Keratinocyte (primary cell): ENCODE data around the gene PRSS50. TPM values are rescaled to one million over a fixed set of nuclear protein-coding genes. Genes with fewer than 3 reads are reported as not detected.

ENCODE experiments used
- DNase-seq: peaks from one replicate; pipeline ENCODE4 v3.0.0-alpha.2; 2011; ENCODE audit warnings: low read depth, missing footprints, low spot score
- FAIRE-seq: peaks from 2 replicates; lab custom pipeline; 2011; peaks lifted over from hg19 to GRCh38; lab: Jason Lieb, UNC
- H2AFZ ChIP-seq: 2 replicates; pipeline ENCODE4 v1.6.0; 2012; ENCODE audit warnings: low read length, control low read depth, inconsistent platforms; ENCODE audit not compliant: control insufficient read depth
- H3K27ac ChIP-seq: 2 replicates; pipeline ENCODE4 v1.5.1; 2011; ENCODE audit warnings: low read length; ENCODE audit not compliant: control insufficient read depth, insufficient read depth
- H3K27me3 ChIP-seq: 3 replicates; pipeline ENCODE4 v1.6.0; 2011; ENCODE audit warnings: low read length; ENCODE audit not compliant: control insufficient read depth, insufficient read depth; ENCODE audit errors: extremely low read depth
- H3K36me3 ChIP-seq, 2 experiments: 2 replicates in 1 of 2; 3 replicates in 1 of 2; pipeline ENCODE4 v1.5.1; 2011; ENCODE audit warnings: low read length in 2 of 2, mild to moderate bottlenecking in 1 of 2; ENCODE audit not compliant: control insufficient read depth in 2 of 2, insufficient read depth in 2 of 2; ENCODE audit errors: extremely low read depth in 1 of 2
- H3K4me1 ChIP-seq: 3 replicates; pipeline ENCODE4 v1.5.1; 2011; ENCODE audit warnings: low read length; ENCODE audit not compliant: control insufficient read depth, insufficient read depth; ENCODE audit errors: extremely low read depth
- H3K4me2 ChIP-seq: 3 replicates; pipeline ENCODE4 v1.6.0; 2011; ENCODE audit warnings: low read depth, low read length; ENCODE audit not compliant: control insufficient read depth, insufficient read depth; ENCODE audit errors: extremely low read depth
- H3K4me3 ChIP-seq, 3 experiments: fragments of 200-600 bp in 1 of 3; sonication (generic) in 1 of 3; 2 replicates in 2 of 3; 3 replicates in 1 of 3; pipeline ENCODE4 v1.5.1; 2011 to 2016; ENCODE audit warnings: low read length in 3 of 3, mild to moderate bottlenecking in 3 of 3, control low read depth in 2 of 3, inconsistent platforms in 1 of 3, low read depth in 1 of 3, mixed read lengths in 1 of 3, mixed run types in 1 of 3, moderate library complexity in 1 of 3; ENCODE audit not compliant: control insufficient read depth in 2 of 3, insufficient read depth in 2 of 3; ENCODE audit errors: extremely low read depth in 1 of 3
- H3K79me2 ChIP-seq: 2 replicates; pipeline ENCODE4 v1.6.0; 2012; ENCODE audit warnings: low read length; ENCODE audit not compliant: control insufficient read depth, insufficient read depth
- H3K9ac ChIP-seq: 3 replicates; pipeline ENCODE4 v1.6.0; 2011; ENCODE audit warnings: low read length; ENCODE audit not compliant: control insufficient read depth, insufficient read depth; ENCODE audit errors: extremely low read depth
- H3K9me1 ChIP-seq: 3 replicates; pipeline ENCODE4 v1.6.0; 2011; ENCODE audit warnings: low read length; ENCODE audit not compliant: control insufficient read depth, insufficient read depth; ENCODE audit errors: extremely low read depth
- H3K9me3 ChIP-seq: 2 replicates; pipeline ENCODE4 v1.5.1; 2012; ENCODE audit warnings: low read depth, low read length; ENCODE audit not compliant: control insufficient read depth
- H4K20me1 ChIP-seq: 3 replicates; pipeline ENCODE4 v1.6.0; 2011; ENCODE audit warnings: low read length; ENCODE audit not compliant: control insufficient read depth, insufficient read depth; ENCODE audit errors: extremely low read depth
- CTCF ChIP-seq, 3 experiments: IDR thresholded peaks in 1 of 3; conservative IDR thresholded peaks in 1 of 3; optimal IDR thresholded peaks in 1 of 3; 2 replicates in 2 of 3; 3 replicates in 1 of 3; pipeline versions ENCODE3 to v1.5.1; 2011; ENCODE audit warnings: low read length in 3 of 3, mild to moderate bottlenecking in 3 of 3, moderate library complexity in 2 of 3, control low read depth in 1 of 3, inconsistent platforms in 1 of 3; ENCODE audit not compliant: insufficient read depth in 2 of 3; ENCODE audit errors: extremely low read depth in 1 of 3
- EZH2 ChIP-seq: IDR thresholded peaks from one replicate; pipeline ENCODE4 v1.6.1; 2012; ENCODE audit warnings: inconsistent platforms, mild to moderate bottlenecking, low read length, moderate library complexity
- dilution Hi-C: fragments of 300-500 bp; cut with MboI; formaldehyde crosslinking; loops from one replicate; pipeline ENCODE4 v1.7.0; 2020; ENCODE audit warnings: low sequenced_read_pairs; ENCODE audit not compliant: extremely low pct_ligation_motif_present
- polyA plus RNA-seq, 5 experiments: library from polyadenylated mRNA; depleted of rRNA in 3 of 5; stranded (reverse) in 3 of 5; stranded (forward) in 1 of 5; unstranded in 1 of 5; fragments of >200 nt; gene quantifications; 1 replicate in 1 of 5; 2 replicates in 3 of 5; 3 replicates in 1 of 5; pipeline versions ENCODE4 v1.2.1 to v1.2.3, GENCODE V29; 2011 to 2012; ENCODE audit warnings: missing spikeins in 2 of 5, low read depth in 1 of 5, low replicate concordance in 1 of 5

PRSS50 gene
- polyA plus RNA-seq, 1 donor (not counting 4 experiments of a cell fraction or from before 2014, with no cell fraction given) = not detected

GRCh38 chr3:46730819-46731218, 13.2 kb upstream of the PRSS50 start:
- FAIRE-seq (no peak), DNase-seq (no peak)
- no peak overlapping the region for H3K4me3 ChIP-seq
- H4K20me1 ChIP-seq = no peaks in the 10 kb centered on the region
- no peak overlapping the region for H3K27ac ChIP-seq
- no peaks in the 10 kb centered on the region for H3K36me3 ChIP-seq
- TF ChIP-seq CTCF (optimal IDR thresholded peaks at IDR 0.05 in 1 of 3, IDR thresholded peaks at IDR 0.05 in 1 of 3, conservative IDR thresholded peaks at IDR 0.05 in 1 of 3; ENCODE audit: extremely low read depth in 1 of 3, insufficient read depth in 2 of 3, low read length in 3 of 3) (no peak), EZH2 (no peak)
- no peaks in the 10 kb centered on the region for H3K9me3 ChIP-seq
- dilution Hi-C loops = no loop called here
- H3K9me1 ChIP-seq = no peaks in the 10 kb centered on the region
- H3K27me3 ChIP-seq = peaks cover 4% of the 10 kb centered on the region
- H3K4me2 ChIP-seq = no peak overlapping the region
- no peak overlapping the region for H3K9ac ChIP-seq
- no peaks in the 10 kb centered on the region for H3K79me2 ChIP-seq
- H3K4me1 ChIP-seq = no peaks in the 10 kb centered on the region
- H2AFZ ChIP-seq = no peak overlapping the region

- TF ChIP-seq CTCF (optimal IDR thresholded peaks at IDR 0.05 in 1 of 3, IDR thresholded peaks at IDR 0.05 in 1 of 3, conservative IDR thresholded peaks at IDR 0.05 in 1 of 3; ENCODE audit: extremely low read depth in 1 of 3, insufficient read depth in 2 of 3, low read length in 3 of 3) (no peak), EZH2 (no peak)
- H2AFZ ChIP-seq = no peak overlapping the region
- dilution Hi-C loops = no loop called here
Observed at GRCh38 chr3:46729038-46729437, 11.4 kb upstream of the PRSS50 start.

More at GRCh38 chr3:46729038-46729437, 11.4 kb upstream of the PRSS50 start:
- H3K79me2 ChIP-seq = no peaks in the 10 kb centered on the region
- no peak overlapping the region for H3K4me2 ChIP-seq
- H3K9me1 ChIP-seq = no peaks in the 10 kb centered on the region
- H3K27me3 ChIP-seq = peaks cover 4% of the 10 kb centered on the region
- H3K4me1 ChIP-seq = no peaks in the 10 kb centered on the region
- H3K36me3 ChIP-seq = no peaks in the 10 kb centered on the region
- no peak overlapping the region for H3K27ac ChIP-seq
- DNase-seq (no peak), FAIRE-seq (no peak)
- no peaks in the 10 kb centered on the region for H3K9me3 ChIP-seq
- H4K20me1 ChIP-seq = no peaks in the 10 kb centered on the region
- H3K4me3 ChIP-seq = no peak overlapping the region
- H3K9ac ChIP-seq = no peak overlapping the region
